ENCODE results near the gene MCF2L2. TPM values are rescaled to one million over a fixed set of nuclear protein-coding genes. Genes with fewer than 3 reads are reported as not detected.

Gene MCF2L2
- total and polyA plus RNA-seq, 2 experiments from 2014 or later, result 6.7 to 14.6 TPM

- peak within 1 kb of the TSS; percentile 91 for H2AFZ ChIP-seq
- peaks cover 41% of the 10 kb centered on the region for H3K4me1 ChIP-seq (ENCODE audit: insufficient read depth)
- no peaks in the 10 kb centered on the region for H3K9me2 ChIP-seq (ENCODE audit: insufficient read depth)
- H3F3A ChIP-seq (replicated peaks; ENCODE audit: low read depth), result no peaks in the 10 kb centered on the region
- H3K9me3 Mint-ChIP-seq, result peaks cover 3% of the 10 kb centered on the region; the same call in 1 of the 3 replicates
- no peaks in the 10 kb centered on the region; the same call in 2 of the 3 replicates for H3K36me3 Mint-ChIP-seq (ENCODE audit: low read depth)
- H3K27ac Mint-ChIP-seq, result no peak within 1 kb of the TSS
- H3K4me3 Mint-ChIP-seq, result peak within 1 kb of the TSS; percentile 68
- peaks cover 31% of the 10 kb centered on the region for H3K4me1 Mint-ChIP-seq
- H3K4me3 ChIP-seq, result peak within 1 kb of the TSS; percentile 85
- TF ChIP-seq, protein P1, sequence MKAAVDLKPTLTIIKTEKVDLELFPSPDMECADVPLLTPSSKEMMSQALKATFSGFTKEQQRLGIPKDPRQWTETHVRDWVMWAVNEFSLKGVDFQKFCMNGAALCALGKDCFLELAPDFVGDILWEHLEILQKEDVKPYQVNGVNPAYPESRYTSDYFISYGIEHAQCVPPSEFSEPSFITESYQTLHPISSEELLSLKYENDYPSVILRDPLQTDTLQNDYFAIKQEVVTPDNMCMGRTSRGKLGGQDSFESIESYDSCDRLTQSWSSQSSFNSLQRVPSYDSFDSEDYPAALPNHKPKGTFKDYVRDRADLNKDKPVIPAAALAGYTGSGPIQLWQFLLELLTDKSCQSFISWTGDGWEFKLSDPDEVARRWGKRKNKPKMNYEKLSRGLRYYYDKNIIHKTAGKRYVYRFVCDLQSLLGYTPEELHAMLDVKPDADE (IDR thresholded peaks at IDR 0.05), result no peak
- TF ChIP-seq, protein P2, sequence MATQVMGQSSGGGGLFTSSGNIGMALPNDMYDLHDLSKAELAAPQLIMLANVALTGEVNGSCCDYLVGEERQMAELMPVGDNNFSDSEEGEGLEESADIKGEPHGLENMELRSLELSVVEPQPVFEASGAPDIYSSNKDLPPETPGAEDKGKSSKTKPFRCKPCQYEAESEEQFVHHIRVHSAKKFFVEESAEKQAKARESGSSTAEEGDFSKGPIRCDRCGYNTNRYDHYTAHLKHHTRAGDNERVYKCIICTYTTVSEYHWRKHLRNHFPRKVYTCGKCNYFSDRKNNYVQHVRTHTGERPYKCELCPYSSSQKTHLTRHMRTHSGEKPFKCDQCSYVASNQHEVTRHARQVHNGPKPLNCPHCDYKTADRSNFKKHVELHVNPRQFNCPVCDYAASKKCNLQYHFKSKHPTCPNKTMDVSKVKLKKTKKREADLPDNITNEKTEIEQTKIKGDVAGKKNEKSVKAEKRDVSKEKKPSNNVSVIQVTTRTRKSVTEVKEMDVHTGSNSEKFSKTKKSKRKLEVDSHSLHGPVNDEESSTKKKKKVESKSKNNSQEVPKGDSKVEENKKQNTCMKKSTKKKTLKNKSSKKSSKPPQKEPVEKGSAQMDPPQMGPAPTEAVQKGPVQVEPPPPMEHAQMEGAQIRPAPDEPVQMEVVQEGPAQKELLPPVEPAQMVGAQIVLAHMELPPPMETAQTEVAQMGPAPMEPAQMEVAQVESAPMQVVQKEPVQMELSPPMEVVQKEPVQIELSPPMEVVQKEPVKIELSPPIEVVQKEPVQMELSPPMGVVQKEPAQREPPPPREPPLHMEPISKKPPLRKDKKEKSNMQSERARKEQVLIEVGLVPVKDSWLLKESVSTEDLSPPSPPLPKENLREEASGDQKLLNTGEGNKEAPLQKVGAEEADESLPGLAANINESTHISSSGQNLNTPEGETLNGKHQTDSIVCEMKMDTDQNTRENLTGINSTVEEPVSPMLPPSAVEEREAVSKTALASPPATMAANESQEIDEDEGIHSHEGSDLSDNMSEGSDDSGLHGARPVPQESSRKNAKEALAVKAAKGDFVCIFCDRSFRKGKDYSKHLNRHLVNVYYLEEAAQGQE (IDR thresholded peaks at IDR 0.05; ENCODE audit: unreplicated experiment), result no peak
- TF ChIP-seq EZH2phosphoT487 (IDR thresholded peaks at IDR 0.05; ENCODE audit: unreplicated experiment) (no peak), ZNF331 (CRISPR knock-in tag; IDR thresholded peaks at IDR 0.05; ENCODE audit: low read depth) (no peak), CTCF (conservative IDR thresholded peaks at IDR 0.05; ENCODE audit: low read depth in 2 of 2) (no peak), EZH2 (IDR thresholded peaks at IDR 0.05; ENCODE audit: low read depth, unreplicated experiment) (no peak), ZNF462 (CRISPR knock-in tag; IDR thresholded peaks at IDR 0.05) (no peak), POLR2AphosphoS5 (IDR thresholded peaks at IDR 0.05; ENCODE audit: low read depth) (no peak), NANOG (IDR thresholded peaks at IDR 0.05; ENCODE audit: borderline replicate concordance) (no peak), CREB1 (CRISPR knock-in tag; IDR thresholded peaks at IDR 0.05; ENCODE audit: low read depth) (no peak), JUNB (IDR thresholded peaks at IDR 0.05; ENCODE audit: unreplicated experiment) (no peak)
- H4K20me1 ChIP-seq (replicated peaks; ENCODE audit: insufficient read depth), result no peaks in the 10 kb centered on the region
- H3K4me2 ChIP-seq, result peak within 1 kb of the TSS; percentile 96
- H3K27me3 Mint-ChIP-seq (ENCODE audit: insufficient read depth, low read depth, poor library complexity), result peaks cover 23% of the 10 kb centered on the region
- H3K27ac ChIP-seq (ENCODE audit: low read depth), result no peak within 1 kb of the TSS
- peaks cover 36% of the 10 kb centered on the region for H3K27me3 ChIP-seq (ENCODE audit: insufficient read depth)
- DNase-seq (ENCODE audit: low spot score) (peak; percentile 84), ATAC-seq (peak; percentile 12)
- no peaks in the 10 kb centered on the region for H3K36me3 ChIP-seq (ENCODE audit: insufficient read depth)
- peaks cover 8% of the 10 kb centered on the region; the same call in 1 of the 2 replicates for H3K79me2 ChIP-seq (replicated peaks; ENCODE audit: insufficient read depth)
Measured at GRCh38 chr3:183252973-183253527, 175.4 kb downstream of the MCF2L2 start, which contains the start of gene B3GNT5. Gene B3GNT5 (plus strand): TSS chr3:183253253. CDS start chr3:183269799, 16,546 bp downstream.

Data from GM23338 (cell line).